GM19023 (cell line): ENCODE data around the gene GCNT4.

Experiments
- ATAC-seq: cut with Tn5 transposase; IDR thresholded peaks from one replicate; pipeline ENCODE4 v1.9.1; 2021; ENCODE audit warnings: mild to moderate bottlenecking, moderate library complexity; ENCODE audit not compliant: unreplicated experiment

The GCNT4 gene

DNA sequence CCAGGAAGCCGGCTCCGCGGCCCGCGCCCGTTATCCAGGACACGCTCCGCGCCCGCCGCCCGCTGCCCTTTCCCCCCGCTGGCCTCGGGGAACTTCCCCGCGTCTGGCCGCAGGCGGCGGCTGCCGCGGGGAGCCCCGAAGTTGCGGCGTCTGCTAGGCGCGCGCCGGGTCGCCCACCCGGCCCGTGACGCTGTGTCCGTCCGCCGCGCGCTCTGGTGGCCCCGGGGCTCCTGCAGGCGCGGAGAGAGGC, 621 bp upstream of the GCNT4 start:
- peak; percentile 27 for ATAC-seq

DNA sequence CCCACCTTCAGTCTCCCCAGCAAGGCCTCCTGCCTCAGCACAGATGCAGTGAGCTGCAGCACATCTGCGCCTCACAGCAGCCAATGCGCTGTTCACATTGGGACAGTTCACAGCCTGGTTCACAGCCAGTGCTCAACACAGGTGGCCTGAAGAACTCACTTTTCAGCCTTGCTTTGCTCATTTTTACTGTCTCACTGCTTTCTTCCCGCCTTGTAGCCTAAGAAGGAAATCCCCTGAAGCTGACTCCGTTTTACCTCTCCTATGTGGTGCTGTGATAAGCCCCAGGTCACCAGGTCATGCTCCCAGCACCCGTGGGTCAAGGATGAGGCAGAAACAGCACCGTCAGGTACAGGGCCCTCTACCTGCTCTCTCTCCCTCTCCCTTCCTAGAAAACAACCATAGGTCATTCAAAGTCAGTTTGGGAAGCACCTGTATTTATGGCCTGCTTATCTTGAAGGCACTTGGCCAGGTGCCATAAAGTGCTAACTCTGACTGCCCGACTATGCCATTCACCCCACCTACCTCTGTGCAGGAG, 1.1 kb downstream of the GCNT4 start:
- no peak for ATAC-seq

DNA sequence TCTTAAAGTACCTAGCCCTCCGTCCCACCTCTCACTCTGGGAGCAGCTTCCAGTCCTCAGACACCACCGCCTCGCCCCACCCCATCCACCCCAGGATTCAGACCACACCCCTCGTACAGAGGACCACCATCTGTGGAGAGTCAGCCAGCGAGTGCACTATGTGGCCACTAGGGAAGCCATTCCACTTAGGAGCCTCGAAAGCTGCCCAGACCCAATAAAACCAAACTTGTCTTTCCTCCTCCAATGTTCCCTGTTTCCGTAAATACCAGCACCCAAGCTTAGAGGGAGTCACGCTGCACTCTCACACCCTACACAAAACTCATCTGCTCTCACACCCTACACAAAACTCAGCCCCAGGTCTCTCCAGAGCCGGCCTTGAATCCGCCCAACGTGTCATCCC, 1.9 kb downstream of the GCNT4 start:
- ATAC-seq, result no peak

DNA sequence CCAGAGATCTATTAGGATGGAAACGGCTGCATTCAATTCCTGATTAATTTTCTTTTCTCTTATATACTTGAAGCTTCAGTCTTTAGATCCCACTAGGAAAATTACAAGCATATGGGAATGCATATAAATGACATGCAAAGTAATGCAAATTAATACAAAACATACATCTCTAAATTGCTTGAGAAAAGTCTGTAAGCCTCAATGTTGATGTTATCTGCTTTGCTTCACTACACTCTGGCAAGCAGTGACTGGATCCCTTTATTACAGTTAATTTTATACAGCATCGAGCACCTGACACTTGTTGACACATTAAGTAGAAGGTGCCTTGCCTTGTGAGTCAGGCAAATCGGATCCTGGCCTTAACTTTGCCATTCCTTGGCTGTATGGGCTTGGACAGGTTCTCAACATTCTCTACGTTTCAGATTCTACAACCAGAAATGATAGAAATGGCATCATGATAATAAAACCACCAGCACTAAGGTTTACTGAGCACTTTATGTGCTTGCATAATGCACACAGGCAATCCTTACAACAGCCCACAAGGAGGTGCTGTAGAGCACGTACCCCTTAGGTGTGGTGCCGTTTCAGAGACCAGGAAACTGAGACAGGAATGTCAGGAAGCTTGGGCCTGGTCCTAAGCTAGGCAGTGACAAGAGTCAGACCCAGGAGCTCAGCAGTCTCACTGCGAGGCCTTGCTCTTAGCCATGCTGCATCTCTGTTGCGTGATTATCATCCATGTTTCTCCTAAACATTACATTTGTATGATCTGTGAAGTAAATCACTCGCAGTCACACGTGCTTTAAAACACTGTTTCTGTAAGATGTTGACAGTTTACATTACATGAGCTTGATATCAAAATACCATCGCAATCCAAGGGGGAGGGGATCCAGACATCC, 2.7 kb downstream of the GCNT4 start:
- no peak for ATAC-seq

DNA sequence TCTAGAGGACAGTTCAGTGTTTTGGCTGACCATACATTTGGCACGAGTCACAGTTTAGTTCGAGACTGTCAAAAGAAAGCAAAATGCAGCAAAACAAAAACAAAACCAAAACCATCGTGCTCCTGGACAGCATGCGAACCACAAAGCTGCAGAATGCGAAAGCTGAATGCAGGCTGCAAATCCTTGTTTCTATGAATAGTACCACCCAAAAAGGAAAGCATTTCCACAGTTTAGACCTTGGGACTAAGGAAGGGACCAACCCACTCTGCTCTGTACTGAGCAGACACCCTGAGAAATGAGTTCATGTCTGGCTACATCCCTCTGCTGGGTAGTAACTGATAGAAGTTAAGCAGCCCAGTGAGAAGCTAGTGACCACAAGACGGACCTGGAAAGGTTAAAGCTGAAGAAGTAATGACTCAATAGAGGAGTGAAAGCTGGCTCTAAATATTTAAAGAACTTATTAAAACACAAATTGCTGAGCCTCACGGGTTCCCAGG, 3.9 kb downstream of the GCNT4 start:
- ATAC-seq, result peak; percentile 48

DNA sequence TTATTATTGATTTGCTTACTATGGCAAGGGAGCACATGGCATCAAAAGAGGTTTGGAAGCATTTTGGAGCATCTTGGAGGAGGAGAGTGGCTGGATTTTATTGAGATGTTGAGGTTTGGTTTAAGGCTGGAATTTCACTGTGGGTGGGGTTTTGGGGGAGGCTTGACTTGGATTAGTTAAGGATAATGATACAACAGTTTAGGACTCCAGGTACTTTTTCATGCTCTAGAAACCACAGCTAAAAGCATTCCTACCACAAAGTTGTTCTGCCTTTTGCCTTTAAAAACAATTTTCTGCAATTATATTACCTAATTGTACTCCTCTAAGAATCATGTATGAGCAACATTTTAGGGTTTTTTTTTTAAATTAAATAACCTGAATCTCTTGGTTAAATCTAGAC, 5.0 kb downstream of the GCNT4 start:
- no peak for ATAC-seq

DNA sequence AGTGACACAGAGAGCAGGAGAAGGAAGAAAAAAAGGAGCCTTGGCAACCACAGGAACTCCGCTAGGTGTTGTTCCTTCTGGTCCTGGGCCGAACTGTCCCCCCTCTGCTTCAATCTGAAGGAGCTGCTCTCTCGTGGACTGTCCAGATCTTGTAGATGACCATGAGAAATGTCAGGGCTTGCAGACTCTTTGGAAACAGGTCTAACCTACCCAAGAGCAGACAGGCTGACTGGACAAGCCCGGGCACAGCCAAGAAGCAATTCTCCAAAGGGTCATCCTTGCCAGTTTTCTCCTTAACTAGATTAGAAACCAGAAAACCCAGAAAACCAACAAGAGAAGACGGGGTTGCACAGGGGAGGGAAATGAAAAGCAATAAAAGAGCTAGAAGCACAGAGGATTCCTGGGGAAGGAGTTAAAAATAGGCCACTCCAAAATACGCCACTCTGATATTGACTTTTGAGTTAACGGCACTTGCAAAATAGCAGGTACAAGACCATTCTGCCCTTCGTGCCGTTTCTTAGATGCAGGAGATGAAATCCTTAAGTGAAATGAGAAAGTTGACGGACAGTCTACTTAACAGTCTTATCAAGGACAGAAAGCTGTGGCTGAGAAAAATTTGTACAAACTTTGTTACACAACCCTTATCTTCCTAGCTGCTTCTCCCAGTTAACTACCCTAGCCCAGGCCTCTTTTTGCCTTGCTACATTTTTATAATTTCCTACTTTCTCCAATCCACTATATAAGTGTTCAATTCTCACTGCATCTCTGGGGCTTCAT, 5.8 kb downstream of the GCNT4 start:
- no peak for ATAC-seq

DNA sequence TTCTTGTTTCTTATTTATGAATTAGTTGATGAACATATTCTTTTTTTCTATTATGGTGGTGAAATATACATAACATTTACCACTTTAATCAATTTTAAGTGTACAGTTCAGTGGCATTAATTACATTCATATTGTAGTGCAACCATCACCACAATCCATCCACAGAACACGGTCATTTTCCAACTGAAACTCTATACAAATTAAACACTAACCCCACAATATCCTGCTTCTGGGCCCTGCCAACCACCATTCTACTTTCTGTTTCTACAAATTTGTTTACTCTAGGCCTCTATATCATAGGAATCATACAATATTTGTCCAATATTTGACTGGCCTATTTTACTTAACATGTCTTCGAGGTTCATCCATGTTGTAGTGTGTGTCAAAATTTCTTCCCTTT, 7.3 kb downstream of the GCNT4 start:
- no peak for ATAC-seq

DNA sequence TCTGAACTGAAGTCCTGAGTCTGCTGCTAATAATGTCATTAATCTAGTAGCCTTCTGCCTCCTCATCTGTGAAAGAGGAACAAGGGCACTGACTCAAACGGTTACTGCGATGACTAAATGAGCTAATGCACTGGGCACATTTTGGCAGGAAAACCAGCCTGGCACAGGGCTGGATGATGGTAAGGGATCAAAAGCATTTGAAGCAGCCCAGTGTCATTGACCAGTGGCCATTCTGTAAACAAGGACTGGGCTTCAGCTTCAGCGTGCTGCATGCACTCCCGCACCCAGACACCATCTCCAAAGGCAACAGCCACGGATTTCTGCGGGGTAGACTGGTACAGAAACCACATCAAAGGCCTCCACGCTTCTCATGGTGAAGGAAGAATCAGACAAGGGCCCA, 8.0 kb downstream of the GCNT4 start:
- ATAC-seq, result no peak

DNA sequence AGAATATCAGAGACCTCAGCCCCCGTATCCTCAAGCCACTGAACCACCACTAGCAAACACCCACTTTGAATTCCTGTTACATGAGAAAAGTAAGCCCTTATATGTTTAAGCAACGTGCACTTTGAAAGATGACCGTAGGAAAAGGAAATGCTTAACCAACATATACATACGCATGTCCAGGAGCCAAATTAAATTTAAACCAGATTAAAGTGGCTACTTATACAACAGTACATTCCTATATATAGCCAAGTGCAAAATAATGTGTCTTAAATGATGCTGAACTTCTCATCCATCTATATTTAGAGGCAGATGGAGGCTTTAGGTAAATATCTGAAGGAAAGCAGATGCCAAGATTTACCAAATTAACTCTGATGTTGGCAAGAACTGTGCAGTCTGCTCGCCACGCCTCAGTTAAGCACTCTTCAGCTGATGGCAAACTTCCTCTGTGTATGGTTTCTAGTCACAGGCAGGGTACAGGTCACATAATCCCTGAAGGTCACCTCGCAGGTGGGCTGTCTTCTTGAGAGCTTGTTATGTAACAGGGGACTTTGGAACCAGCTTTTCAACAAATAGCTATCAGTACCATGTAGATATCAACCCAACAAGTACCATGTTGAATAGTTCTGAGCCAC, 8.6 kb downstream of the GCNT4 start:
- ATAC-seq, result no peak

DNA sequence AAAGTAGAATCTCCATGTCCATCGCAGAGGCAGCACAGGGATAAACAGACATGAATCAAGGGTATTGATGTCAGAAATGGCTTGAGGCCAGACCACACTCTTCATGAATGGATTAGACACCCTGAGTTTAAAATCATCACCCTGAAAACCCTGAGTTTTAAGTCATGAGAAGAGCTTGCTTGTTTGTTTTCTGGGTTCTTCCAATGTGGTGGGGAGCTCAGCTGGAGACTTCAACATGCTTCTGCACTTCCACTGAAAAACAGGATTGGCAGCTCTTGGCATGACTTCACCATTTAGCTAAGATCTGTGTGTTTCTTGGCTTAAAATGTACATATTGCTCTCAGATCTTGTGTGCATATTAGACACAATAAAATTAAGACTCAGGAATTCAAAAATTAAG, 9.8 kb downstream of the GCNT4 start:
- ATAC-seq, result no peak

DNA sequence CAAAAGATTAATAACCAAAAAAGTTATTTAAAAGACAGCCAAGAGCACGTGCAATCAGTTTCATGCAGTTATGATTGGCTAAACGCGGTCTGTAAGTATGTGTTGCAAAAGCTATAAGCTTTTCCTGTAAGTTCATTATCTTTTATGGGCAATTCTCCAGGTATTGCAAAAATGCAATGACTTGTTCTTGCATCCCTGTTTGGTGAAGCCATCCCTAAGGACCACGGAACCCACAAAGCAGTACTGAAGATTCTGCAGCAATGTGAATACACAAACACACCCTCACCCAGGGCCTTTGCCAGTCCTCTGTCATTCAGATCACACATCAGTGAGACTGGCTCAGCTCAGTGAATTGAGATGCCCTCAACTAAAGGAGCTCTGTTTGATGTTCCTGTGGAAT, 11.4 kb downstream of the GCNT4 start:
- ATAC-seq, result no peak

DNA sequence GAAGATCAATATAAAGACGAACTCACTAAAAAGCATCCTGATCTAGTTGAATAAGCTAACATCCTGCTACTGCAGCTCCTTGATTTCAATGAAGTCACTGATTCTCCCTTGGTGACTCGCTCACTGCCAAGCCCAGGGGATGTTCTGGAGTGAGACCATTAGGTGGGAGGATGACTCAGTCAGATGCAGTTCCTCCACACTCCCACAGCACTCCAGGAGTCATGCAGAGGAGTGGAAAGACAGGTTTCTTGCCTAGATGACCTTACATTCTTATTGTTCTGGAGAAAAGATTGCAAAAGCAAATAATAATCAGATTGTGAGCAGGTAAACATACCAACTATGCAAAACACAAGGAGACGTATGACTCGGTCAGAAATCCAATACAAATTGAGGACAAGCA, 15.3 kb downstream of the GCNT4 start:
- ATAC-seq, result no peak

DNA sequence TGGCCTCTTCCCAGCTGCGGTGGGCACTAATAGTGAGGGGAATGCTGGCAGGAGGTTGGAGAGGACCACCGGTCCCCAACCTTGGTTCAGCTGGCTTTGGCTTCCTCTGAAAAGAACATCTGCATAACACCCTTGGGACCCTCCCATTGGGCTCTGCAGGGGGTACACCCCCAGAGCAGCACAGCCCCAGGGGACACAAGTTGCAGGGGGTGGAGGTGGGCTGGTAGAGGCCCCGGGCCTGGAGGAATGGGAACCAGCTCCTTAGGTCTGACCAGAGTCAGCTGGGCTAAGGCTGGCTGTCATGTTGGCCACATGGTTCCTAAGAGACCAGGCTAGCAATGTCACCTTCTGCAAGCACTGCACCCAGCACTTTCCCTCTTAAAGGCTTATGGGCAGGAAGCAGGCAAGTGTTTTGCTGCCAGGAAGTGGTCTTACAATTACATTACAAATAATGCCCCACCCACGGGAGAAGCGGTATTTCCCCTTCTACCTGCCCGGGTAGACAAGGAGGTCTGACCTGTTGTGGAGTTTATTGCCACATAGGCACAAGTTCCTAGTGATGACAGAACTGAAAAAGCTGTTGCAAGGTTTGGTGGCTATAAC, 18.1 kb downstream of the GCNT4 start:
- ATAC-seq, result no peak

DNA sequence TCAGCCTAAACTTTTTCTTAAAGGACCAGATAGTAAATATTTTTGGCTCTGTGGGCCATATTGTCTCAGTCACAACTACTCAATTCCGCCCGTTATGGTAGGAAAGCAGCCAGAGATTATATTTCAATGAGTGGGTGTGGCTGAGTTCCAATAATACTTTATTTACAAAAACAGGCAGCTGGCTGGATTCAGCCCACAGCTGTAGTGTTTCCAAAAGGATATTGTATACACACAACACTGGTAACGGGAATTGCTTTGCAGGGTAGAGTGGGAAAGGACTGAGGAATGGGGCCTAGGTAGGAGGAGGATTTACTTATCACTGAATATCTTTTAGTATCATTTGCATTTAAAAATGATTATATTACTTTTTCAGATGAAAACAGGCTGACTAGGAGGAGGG, 21.0 kb downstream of the GCNT4 start:
- ATAC-seq, result no peak

DNA sequence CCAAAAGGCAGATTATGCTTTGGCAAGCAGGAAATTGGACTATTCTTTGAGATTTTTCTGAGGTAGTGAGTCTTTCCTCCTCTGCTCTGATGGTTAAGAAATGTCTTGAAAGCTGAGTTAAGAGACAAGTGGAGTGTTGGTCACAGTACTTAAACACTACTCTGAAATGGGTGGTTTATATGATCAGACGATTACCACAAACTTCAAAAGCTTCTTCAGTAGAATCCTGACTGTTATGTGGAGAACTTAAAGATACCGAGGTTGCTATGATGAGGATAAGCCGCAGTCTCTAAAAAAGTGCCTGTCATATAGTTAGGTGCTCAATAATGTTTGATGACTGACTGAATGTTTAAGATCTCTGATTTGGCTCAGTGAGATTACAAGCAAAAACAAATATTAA, 24.3 kb downstream of the GCNT4 start:
- no peak for ATAC-seq

DNA sequence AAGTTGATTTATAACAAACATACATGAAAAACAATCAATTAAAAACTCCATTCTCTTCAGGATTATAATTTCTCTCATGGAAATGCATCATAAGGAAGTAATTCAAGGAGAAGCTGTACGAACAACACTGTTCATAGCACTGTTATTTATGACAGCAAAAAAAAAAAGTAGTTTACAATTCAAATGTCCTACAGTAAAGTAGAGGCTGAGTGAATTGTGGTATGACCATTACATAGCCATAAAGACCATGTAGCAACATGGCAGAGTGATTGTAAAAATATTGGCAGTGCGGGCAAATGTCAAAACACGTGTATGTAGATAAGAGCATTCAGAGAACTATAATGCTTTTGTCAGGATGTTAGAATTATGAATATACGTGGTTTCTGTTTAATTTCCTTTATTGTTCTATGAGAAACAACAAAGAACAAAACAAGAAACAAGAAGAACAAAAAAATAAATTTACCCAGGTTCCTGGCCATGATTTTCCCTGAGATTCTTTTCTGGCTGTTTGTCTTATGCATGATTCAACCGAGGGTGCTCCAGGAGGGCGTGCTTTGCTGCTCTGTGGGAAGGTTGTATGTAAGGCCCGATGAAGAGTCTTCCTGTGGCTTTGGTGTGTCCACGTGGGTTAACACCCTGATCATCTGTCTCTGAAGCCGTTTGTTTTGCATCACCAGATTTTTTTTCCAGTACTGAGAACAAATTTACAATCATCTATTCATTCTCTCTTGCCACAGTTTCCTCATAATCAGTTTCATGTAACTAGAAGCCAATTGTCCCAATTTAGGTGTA, 28.8 kb downstream of the GCNT4 start:
- no peak for ATAC-seq

DNA sequence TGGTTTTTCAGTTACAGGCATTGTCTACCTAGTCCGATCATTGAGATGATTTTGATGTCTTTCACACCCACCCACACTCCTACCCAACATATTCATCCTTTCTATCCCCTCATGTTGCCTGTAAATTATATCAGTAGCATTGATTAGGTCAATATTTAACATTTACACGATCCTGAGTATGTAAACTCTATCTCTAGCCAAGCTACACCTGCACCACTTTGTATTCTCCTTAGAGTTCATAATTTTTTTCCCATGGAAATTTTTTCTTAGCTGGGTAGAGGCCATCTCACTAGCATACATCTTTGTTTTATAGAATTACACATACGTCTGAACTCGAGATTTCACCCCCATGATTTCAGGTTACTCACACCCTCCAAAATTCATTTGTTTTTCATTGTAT, 30.6 kb downstream of the GCNT4 start:
- no peak for ATAC-seq

DNA sequence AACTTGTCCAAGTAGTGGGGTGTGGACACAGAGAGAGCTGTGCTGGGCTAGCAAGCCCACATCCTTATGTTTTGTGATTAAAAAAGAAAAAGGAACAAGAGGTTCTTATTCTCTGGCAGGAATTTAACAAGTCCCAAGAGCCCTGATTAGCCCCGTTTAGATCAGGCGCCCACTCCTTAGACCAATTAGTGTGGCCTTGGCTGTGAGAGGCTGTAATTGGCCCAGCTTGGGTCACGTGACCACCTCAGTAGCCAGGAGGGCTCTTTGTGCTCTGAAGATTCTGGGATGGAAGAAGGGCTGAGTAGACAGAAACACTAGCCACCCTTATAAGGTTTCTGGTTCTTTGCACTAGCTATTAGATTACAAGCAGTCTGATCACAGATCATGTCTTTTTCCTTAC, 31.1 kb downstream of the GCNT4 start:
- ATAC-seq, result no peak

DNA sequence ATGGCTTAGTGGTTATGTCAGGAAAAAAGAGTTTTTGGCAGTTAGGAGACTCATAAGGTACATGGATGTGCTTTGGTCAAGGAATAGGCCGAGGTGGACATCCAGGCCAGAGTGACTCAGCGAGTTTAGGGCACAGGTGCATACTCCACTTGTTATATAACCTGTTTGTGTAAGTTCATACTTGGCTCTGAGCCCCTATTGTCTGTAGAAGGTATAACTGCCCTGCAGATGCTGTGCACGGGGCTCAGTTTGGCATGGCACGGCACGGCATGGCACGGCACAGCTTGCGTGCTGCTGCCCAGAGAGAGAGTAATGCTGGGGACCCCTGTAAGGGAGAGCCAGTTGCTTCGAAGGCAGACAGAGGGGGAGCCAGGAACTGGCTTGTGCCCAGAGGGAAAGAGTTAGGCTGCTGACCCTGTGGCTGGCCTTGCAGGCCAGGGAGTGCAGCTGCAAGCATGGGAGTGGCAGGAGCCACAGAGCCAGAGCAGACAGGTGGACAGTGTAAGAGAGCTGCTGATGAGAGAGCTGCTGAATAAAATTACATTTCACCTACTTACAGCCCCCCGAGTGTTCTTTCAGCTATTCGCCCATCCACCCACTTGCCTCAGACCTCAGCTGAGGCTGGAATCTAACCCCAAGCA, 32.2 kb downstream of the GCNT4 start:
- no peak for ATAC-seq
